GM23248 (cell line): ENCODE measurements around the gene POPDC3.

Experiments
- EZH2 ChIP-seq: fragments of 200-600 bp; sonication (generic); IDR thresholded peaks from 2 replicates; pipeline ENCODE4 v1.6.1; 2018; ENCODE audit warnings: antibody characterized with exemption, mild to moderate bottlenecking; ENCODE audit not compliant: insufficient read depth, poor library complexity, severe bottlenecking
- EZH2phosphoT487 ChIP-seq: fragments of 200-600 bp; sonication (generic); IDR thresholded peaks from 2 replicates; pipeline ENCODE4 v1.6.1; 2018; ENCODE audit warnings: antibody characterized with exemption, moderate library complexity, mild to moderate bottlenecking, low read depth; ENCODE audit not compliant: insufficient read depth

DNA sequence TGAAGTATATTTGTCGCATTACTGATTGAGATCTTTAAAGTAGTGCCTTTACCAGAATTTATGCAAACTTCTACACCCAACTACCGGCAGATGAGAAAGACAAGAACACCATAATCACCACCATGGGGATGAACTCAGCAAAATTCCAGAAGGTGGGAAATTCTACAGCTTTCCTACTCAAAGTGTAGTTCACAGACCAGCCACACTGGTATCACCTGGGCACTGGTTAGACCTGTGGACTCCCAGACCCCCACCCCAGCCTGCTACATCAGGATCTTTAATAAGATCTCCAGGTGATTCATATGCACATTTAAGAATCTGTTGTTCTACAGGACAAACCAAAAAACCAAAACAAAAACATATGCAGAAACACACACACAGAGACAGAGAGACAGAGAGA lies 67.9 kb downstream of the POPDC3 start:
- TF ChIP-seq EZH2phosphoT487 (no peak), EZH2 (no peak)
